HEK293 (cell line): Measurements from ENCODE around the gene IMMP2L.

Experiments used
- CTCF ChIA-PET: fragments of 350-600 bp; formaldehyde crosslinking; extraction: SDS; loops from one replicate; lab custom pipeline; 2021; ENCODE audit warnings: antibody characterized with exemption; lab: Yijun Ruan, JAX
- POLR2A ChIA-PET: fragments of 300-600 bp; formaldehyde crosslinking; extraction: SDS; loops from one replicate; lab custom pipeline; 2020; ENCODE audit warnings: antibody characterized with exemption, inconsistent platforms; lab: Yijun Ruan, JAX
- H3K27ac ChIP-seq: fragments of 200-500 bp; sonication (Bioruptor generic); 2 replicates; pipeline ENCODE4 v1.5.1; 2014; ENCODE audit warnings: low read depth, low read length, control low read depth, inconsistent platforms; ENCODE audit errors: extremely low read depth
- H3K36me3 ChIP-seq, 2 experiments: fragments of 200-500 bp in 1 of 2; sonication (Bioruptor generic) in 1 of 2; 1 replicate in 1 of 2; 2 replicates in 1 of 2; pipeline ENCODE4 v1.5.1; 2014 to 2017; ENCODE audit warnings: inconsistent platforms in 2 of 2, low read length in 2 of 2; ENCODE audit not compliant: control insufficient read depth in 2 of 2, insufficient read depth in 1 of 2
- H3K4me1 ChIP-seq: fragments of 200-500 bp; sonication (Bioruptor generic); 2 replicates; pipeline ENCODE4 v1.5.1; 2014; ENCODE audit warnings: mild to moderate bottlenecking, low read length, inconsistent platforms; ENCODE audit not compliant: control insufficient read depth, insufficient read depth
- H3K4me3 ChIP-seq: 2 replicates; pipeline ENCODE4 v1.5.1; 2011; ENCODE audit warnings: low read depth, mild to moderate bottlenecking, control low read depth, low read length, moderate library complexity
- H3K9me3 ChIP-seq: fragments of 200-500 bp; sonication (Bioruptor generic); 2 replicates; pipeline ENCODE4 v1.5.1; 2014; ENCODE audit warnings: low read depth, low read length, inconsistent platforms; ENCODE audit not compliant: control insufficient read depth, insufficient read depth
- KLF10 ChIP-seq: fragments of 450-650 bp; IDR thresholded peaks from 2 replicates; pipeline ENCODE4 v1.5.1; 2018; ENCODE audit warnings: missing biosample characterization, mild to moderate bottlenecking, missing genetic modification characterization
- OVOL3 ChIP-seq: fragments of 450-650 bp; formaldehyde crosslinking; IDR thresholded peaks from 2 replicates; pipeline ENCODE4 v1.5.1; 2016; ENCODE audit warnings: missing biosample characterization, missing genetic modification characterization
- SETDB1 ChIP-seq: IDR thresholded peaks from one replicate; pipeline ENCODE4 v1.6.1; 2017; ENCODE audit warnings: mild to moderate bottlenecking, low read length, moderate library complexity, mixed read lengths; ENCODE audit not compliant: insufficient read length
- SP3 ChIP-seq: fragments of 450-650 bp; formaldehyde crosslinking; IDR thresholded peaks from 2 replicates; pipeline ENCODE4 v1.5.1; 2016; ENCODE audit warnings: missing biosample characterization, missing genetic modification characterization
- YY2 ChIP-seq: fragments of 450-650 bp; formaldehyde crosslinking; IDR thresholded peaks from 2 replicates; pipeline ENCODE4 v1.5.1; 2016; ENCODE audit warnings: missing biosample characterization, missing genetic modification characterization
- ZBTB21 ChIP-seq: fragments of 450-650 bp; formaldehyde crosslinking; IDR thresholded peaks from 2 replicates; pipeline ENCODE4 v1.5.1; 2017; ENCODE audit warnings: missing biosample characterization, missing genetic modification characterization
- ZIC2 ChIP-seq: fragments of 450-650 bp; formaldehyde crosslinking; IDR thresholded peaks from 2 replicates; pipeline ENCODE4 v1.5.1; 2016; ENCODE audit warnings: missing biosample characterization, missing genetic modification characterization
- ZNF19 ChIP-seq: fragments of 450-650 bp; formaldehyde crosslinking; IDR thresholded peaks from 2 replicates; pipeline ENCODE4; 2016; ENCODE audit warnings: missing biosample characterization, missing genetic modification characterization, low read depth
- ZNF23 ChIP-seq: fragments of 450-650 bp; formaldehyde crosslinking; IDR thresholded peaks from 2 replicates; pipeline ENCODE4 v1.5.1; 2016; ENCODE audit warnings: missing biosample characterization, missing genetic modification characterization, borderline replicate concordance
- ZNF311 ChIP-seq: fragments of 450-650 bp; formaldehyde crosslinking; IDR thresholded peaks from 2 replicates; pipeline ENCODE4 v1.5.1; 2017; ENCODE audit warnings: missing biosample characterization, missing genetic modification characterization, borderline replicate concordance
- ZNF324 ChIP-seq: fragments of 450-650 bp; formaldehyde crosslinking; IDR thresholded peaks from 2 replicates; pipeline ENCODE4 v1.5.1; 2016; ENCODE audit warnings: missing biosample characterization, missing genetic modification characterization
- ZNF341 ChIP-seq: fragments of 450-650 bp; formaldehyde crosslinking; IDR thresholded peaks from 2 replicates; pipeline ENCODE4; 2016; ENCODE audit warnings: low read depth, missing biosample characterization, missing genetic modification characterization
- ZNF426 ChIP-seq: fragments of 450-650 bp; formaldehyde crosslinking; IDR thresholded peaks from 2 replicates; pipeline ENCODE4 v1.5.1; 2017; ENCODE audit warnings: missing biosample characterization, missing genetic modification characterization, mild to moderate bottlenecking, inconsistent platforms, moderate library complexity
- ZNF488 ChIP-seq: fragments of 450-650 bp; formaldehyde crosslinking; IDR thresholded peaks from 2 replicates; pipeline ENCODE4 v1.5.1; 2016; ENCODE audit warnings: missing biosample characterization, missing genetic modification characterization
- ZNF521 ChIP-seq: fragments of 450-650 bp; formaldehyde crosslinking; IDR thresholded peaks from 2 replicates; pipeline ENCODE4 v1.5.1; 2017; ENCODE audit warnings: missing biosample characterization, mild to moderate bottlenecking, missing genetic modification characterization
- ZNF544 ChIP-seq: fragments of 450-650 bp; formaldehyde crosslinking; IDR thresholded peaks from 2 replicates; pipeline ENCODE4 v1.5.0; 2017; ENCODE audit warnings: missing biosample characterization, missing genetic modification characterization
- ZNF580 ChIP-seq: fragments of 450-650 bp; formaldehyde crosslinking; IDR thresholded peaks from 2 replicates; pipeline ENCODE4 v1.5.1; 2016; ENCODE audit warnings: missing biosample characterization, missing genetic modification characterization
- ZNF777 ChIP-seq: fragments of 450-650 bp; formaldehyde crosslinking; IDR thresholded peaks from 2 replicates; pipeline ENCODE4 v1.5.1; 2017; ENCODE audit warnings: missing biosample characterization, missing genetic modification characterization, borderline replicate concordance
- ZSCAN5A ChIP-seq: fragments of 450-650 bp; formaldehyde crosslinking; IDR thresholded peaks from 2 replicates; pipeline ENCODE4 v1.5.1; 2016; ENCODE audit warnings: missing biosample characterization, missing genetic modification characterization
- TF ChIP-seq, protein P1 (sequence below): fragments of 450-650 bp; formaldehyde crosslinking; IDR thresholded peaks from 2 replicates; pipeline ENCODE4 v1.5.1; 2016; ENCODE audit warnings: missing biosample characterization, missing genetic modification characterization
- TF ChIP-seq, protein P2 (sequence below): fragments of 450-650 bp; formaldehyde crosslinking; IDR thresholded peaks from 2 replicates; pipeline ENCODE4 v1.5.1; 2016; ENCODE audit warnings: missing biosample characterization, missing genetic modification characterization

IMMP2L gene

DNA sequence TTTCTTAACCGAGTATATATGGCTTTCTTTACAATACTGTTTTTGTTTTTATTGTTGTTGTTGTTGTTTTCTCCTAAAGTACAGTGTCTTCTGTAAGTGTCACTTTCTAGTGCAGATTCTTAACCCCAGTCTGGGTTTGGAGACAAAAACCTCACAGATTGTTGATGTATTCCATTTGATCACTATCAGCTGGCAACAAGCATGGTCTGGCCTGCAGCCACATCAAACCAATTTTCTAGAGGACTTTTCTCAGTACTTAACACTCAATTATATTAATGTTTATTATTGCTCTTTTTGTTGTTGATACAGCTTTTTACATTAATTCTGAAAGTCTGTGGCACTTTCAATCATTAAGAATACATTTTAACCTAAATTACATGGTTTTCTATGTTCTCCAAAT, 454.3 kb downstream of the IMMP2L start (continued):
- TF ChIP-seq, protein P1, sequence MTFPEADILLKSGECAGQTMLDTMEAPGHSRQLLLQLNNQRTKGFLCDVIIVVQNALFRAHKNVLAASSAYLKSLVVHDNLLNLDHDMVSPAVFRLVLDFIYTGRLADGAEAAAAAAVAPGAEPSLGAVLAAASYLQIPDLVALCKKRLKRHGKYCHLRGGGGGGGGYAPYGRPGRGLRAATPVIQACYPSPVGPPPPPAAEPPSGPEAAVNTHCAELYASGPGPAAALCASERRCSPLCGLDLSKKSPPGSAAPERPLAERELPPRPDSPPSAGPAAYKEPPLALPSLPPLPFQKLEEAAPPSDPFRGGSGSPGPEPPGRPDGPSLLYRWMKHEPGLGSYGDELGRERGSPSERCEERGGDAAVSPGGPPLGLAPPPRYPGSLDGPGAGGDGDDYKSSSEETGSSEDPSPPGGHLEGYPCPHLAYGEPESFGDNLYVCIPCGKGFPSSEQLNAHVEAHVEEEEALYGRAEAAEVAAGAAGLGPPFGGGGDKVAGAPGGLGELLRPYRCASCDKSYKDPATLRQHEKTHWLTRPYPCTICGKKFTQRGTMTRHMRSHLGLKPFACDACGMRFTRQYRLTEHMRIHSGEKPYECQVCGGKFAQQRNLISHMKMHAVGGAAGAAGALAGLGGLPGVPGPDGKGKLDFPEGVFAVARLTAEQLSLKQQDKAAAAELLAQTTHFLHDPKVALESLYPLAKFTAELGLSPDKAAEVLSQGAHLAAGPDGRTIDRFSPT (tag by site-specific recombination), result no peak
- TF ChIP-seq ZNF341 (tag by site-specific recombination) (no peak), SETDB1 (no peak)

GRCh38 chr7:111107579-111107978, 454.7 kb downstream of the IMMP2L start:
- Histone ChIP-seq H3K36me3 (no peaks in the 10 kb centered on the region), H3K4me1 (no peaks in the 10 kb centered on the region), H3K27ac (no peak overlapping the region), H3K9me3 (no peaks in the 10 kb centered on the region), H3K4me3 (no peak overlapping the region)
- TF ChIP-seq SP3, result no peak
- TF ChIP-seq ZNF521 (tag by site-specific recombination), result no peak
- no peak for TF ChIP-seq ZNF324
- ChIA-PET POLR2A (no interaction called here), CTCF (no interaction called here)

DNA sequence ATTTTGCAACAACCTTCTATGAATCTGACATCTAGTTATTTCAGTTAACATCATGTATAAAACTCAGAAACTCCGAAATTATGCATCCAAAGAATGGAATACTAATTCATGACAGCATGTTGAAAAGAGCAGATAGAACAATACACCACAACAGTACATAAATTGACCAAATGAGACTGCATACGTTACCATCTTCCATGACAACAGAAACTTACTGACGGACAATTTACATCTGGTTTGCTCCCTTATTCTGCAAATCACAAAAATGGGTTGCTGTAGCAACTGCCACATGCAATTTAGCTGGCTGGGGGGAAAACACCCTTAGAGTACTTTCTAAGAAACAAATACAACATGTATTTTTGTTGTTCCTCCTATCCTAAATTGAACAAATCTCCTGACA, 457.0 kb downstream of the IMMP2L start:
- Histone ChIP-seq H3K4me1 (no peaks in the 10 kb centered on the region), H3K9me3 (no peaks in the 10 kb centered on the region), H3K27ac (no peak overlapping the region), H3K4me3 (no peak overlapping the region), H3K36me3 (no peaks in the 10 kb centered on the region)
- TF ChIP-seq ZNF426 (tag by site-specific recombination), result no peak
- TF ChIP-seq ZNF777 (tag by site-specific recombination), result no peak
- TF ChIP-seq OVOL3 (tag by site-specific recombination), result no peak
- TF ChIP-seq ZNF19, result no peak
- no peak for TF ChIP-seq ZBTB21 (tag by site-specific recombination)
- TF ChIP-seq YY2 (tag by site-specific recombination), result no peak
- TF ChIP-seq ZSCAN5A (tag by site-specific recombination), result no peak
- no peak for TF ChIP-seq ZNF544 (tag by site-specific recombination)
- no peak for TF ChIP-seq KLF10 (tag by site-specific recombination)
- TF ChIP-seq, protein P2, sequence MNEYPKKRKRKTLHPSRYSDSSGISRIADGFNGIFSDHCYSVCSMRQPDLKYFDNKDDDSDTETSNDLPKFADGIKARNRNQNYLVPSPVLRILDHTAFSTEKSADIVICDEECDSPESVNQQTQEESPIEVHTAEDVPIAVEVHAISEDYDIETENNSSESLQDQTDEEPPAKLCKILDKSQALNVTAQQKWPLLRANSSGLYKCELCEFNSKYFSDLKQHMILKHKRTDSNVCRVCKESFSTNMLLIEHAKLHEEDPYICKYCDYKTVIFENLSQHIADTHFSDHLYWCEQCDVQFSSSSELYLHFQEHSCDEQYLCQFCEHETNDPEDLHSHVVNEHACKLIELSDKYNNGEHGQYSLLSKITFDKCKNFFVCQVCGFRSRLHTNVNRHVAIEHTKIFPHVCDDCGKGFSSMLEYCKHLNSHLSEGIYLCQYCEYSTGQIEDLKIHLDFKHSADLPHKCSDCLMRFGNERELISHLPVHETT, result no peak
- no peak for TF ChIP-seq ZNF23 (tag by site-specific recombination)
- no peak for TF ChIP-seq ZIC2
- TF ChIP-seq ZNF311 (tag by site-specific recombination), result no peak
- TF ChIP-seq ZNF580 (tag by site-specific recombination), result no peak
- no peak for TF ChIP-seq ZNF488 (tag by site-specific recombination)
- ChIA-PET POLR2A (no interaction called here), CTCF (no interaction called here)
